Measurements from ENCODE around the gene FUT2. TPM values are rescaled to one million over a fixed set of nuclear protein-coding genes. Genes with fewer than 3 reads are reported as not detected.
A peak's percentile ranks its signal among the peaks of the same experiment; 100 is the strongest.

Gene FUT2
- total and polyA plus RNA-seq, 2 of the 13 experiments (the other 11 are each of a cell fraction or from before 2014, with no cell fraction given), result 0.07 TPM; not detected in 1

- TF ChIP-seq ZNF264 (CRISPR knock-in tag; IDR thresholded peaks at IDR 0.05) (0 out of 2 replicates have a peak, but pooled peaks have one; percentile 23), ZNF451 (CRISPR knock-in tag; IDR thresholded peaks at IDR 0.05) (no peak), BORCS8-MEF2B (CRISPR knock-in tag; IDR thresholded peaks at IDR 0.05) (no peak), SP4 (CRISPR knock-in tag; IDR thresholded peaks at IDR 0.05) (0 out of 2 replicates have a peak, but pooled peaks have one; percentile 42), EP300 (IDR thresholded peaks at IDR 0.05; ENCODE audit: low read depth in 2 of 2, low read length in 2 of 2) (0 out of 4 replicates have a peak, but pooled peaks of 1 of the 2 experiments have one; percentile 8), EP300 (CRISPR knock-in tag; IDR thresholded peaks at IDR 0.05; ENCODE audit: borderline replicate concordance) (no peak), FOXC1 (CRISPR knock-in tag; IDR thresholded peaks at IDR 0.05; ENCODE audit: borderline replicate concordance) (peak; percentile 40; the same call in 1 of the 2 replicates), ZNF678 (CRISPR knock-in tag; IDR thresholded peaks at IDR 0.05) (no peak), NFKBIZ (CRISPR knock-in tag; IDR thresholded peaks at IDR 0.05) (no peak), ZMYM3 (CRISPR knock-in tag; IDR thresholded peaks at IDR 0.05) (no peak), ZNF260 (CRISPR knock-in tag; IDR thresholded peaks at IDR 0.05; ENCODE audit: borderline replicate concordance, low read depth) (no peak), NR3C1 (CRISPR knock-in tag; IDR thresholded peaks at IDR 0.05) (no peak), TEAD3 (CRISPR knock-in tag; optimal IDR thresholded peaks at IDR 0.05; ENCODE audit: borderline replicate concordance) (peak; percentile 59), ZKSCAN8 (CRISPR knock-in tag; IDR thresholded peaks at IDR 0.05; ENCODE audit: borderline replicate concordance) (no peak), HDAC6 (IDR thresholded peaks at IDR 0.05; ENCODE audit: low read depth, low read length) (no peak), HNRNPL (IDR thresholded peaks at IDR 0.05; ENCODE audit: low read depth, low read length) (no peak), ERF (CRISPR knock-in tag; IDR thresholded peaks at IDR 0.05) (peak; percentile 26; the same call in 1 of the 2 replicates), ZNF383 (CRISPR knock-in tag; IDR thresholded peaks at IDR 0.05; ENCODE audit: borderline replicate concordance) (no peak), ATF7 (IDR thresholded peaks at IDR 0.05) (no peak), ATF7 (CRISPR knock-in tag; IDR thresholded peaks at IDR 0.05) (no peak), FOXP4 (CRISPR knock-in tag; IDR thresholded peaks at IDR 0.05) (no peak)
- TF ChIP-seq, protein P1, sequence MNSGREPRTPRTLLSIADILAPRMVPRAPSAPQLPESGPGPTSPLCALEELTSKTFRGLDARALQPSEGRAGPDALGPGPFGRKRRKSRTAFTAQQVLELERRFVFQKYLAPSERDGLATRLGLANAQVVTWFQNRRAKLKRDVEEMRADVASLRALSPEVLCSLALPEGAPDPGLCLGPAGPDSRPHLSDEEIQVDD (CRISPR knock-in tag; IDR thresholded peaks at IDR 0.05; ENCODE audit: borderline replicate concordance), result no peak
- TF ChIP-seq, protein P2, sequence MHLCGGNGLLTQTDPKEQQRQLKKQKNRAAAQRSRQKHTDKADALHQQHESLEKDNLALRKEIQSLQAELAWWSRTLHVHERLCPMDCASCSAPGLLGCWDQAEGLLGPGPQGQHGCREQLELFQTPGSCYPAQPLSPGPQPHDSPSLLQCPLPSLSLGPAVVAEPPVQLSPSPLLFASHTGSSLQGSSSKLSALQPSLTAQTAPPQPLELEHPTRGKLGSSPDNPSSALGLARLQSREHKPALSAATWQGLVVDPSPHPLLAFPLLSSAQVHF (CRISPR knock-in tag; IDR thresholded peaks at IDR 0.05), result no peak
- TF ChIP-seq, protein P3, sequence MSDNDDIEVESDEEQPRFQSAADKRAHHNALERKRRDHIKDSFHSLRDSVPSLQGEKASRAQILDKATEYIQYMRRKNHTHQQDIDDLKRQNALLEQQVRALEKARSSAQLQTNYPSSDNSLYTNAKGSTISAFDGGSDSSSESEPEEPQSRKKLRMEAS (IDR thresholded peaks at IDR 0.05), result no peak
- TF ChIP-seq, protein P4, sequence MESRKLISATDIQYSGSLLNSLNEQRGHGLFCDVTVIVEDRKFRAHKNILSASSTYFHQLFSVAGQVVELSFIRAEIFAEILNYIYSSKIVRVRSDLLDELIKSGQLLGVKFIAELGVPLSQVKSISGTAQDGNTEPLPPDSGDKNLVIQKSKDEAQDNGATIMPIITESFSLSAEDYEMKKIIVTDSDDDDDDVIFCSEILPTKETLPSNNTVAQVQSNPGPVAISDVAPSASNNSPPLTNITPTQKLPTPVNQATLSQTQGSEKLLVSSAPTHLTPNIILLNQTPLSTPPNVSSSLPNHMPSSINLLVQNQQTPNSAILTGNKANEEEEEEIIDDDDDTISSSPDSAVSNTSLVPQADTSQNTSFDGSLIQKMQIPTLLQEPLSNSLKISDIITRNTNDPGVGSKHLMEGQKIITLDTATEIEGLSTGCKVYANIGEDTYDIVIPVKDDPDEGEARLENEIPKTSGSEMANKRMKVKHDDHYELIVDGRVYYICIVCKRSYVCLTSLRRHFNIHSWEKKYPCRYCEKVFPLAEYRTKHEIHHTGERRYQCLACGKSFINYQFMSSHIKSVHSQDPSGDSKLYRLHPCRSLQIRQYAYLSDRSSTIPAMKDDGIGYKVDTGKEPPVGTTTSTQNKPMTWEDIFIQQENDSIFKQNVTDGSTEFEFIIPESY (CRISPR knock-in tag; IDR thresholded peaks at IDR 0.05), result 0 out of 2 replicates have a peak, but pooled peaks have one; percentile 21
Observed at GRCh38 chr19:48674921-48675824, 20.6 kb upstream of the FUT2 start (continued).
